GM21737 (cell line): Measurements from ENCODE around the gene TMTC3.

Source experiments
- ATAC-seq: cut with Tn5 transposase; IDR thresholded peaks from one replicate; pipeline ENCODE4 v1.9.1; 2021; ENCODE audit warnings: mild to moderate bottlenecking, moderate library complexity; ENCODE audit not compliant: unreplicated experiment

TMTC3 gene

GRCh38 chr12:88223519-88223918 is 81.4 kb downstream of the TMTC3 start:
- no peak for ATAC-seq

- ATAC-seq = no peak
Observed at GRCh38 chr12:88225776-88226175, 83.7 kb downstream of the TMTC3 start.

- no peak for ATAC-seq
Observed at GRCh38 chr12:88227263-88227662, 85.2 kb downstream of the TMTC3 start.

- ATAC-seq = no peak
Observed at GRCh38 chr12:88227871-88228270, 85.8 kb downstream of the TMTC3 start.

- no peak for ATAC-seq
Observed at GRCh38 chr12:88228720-88229119, 86.6 kb downstream of the TMTC3 start.

GRCh38 chr12:88230271-88230670 is 88.2 kb downstream of the TMTC3 start:
- ATAC-seq = no peak

GRCh38 chr12:88235183-88235833 is 93.2 kb downstream of the TMTC3 start:
- ATAC-seq = no peak

- no peak for ATAC-seq
Observed at GRCh38 chr12:88237954-88238353, 95.8 kb downstream of the TMTC3 start.

- ATAC-seq = no peak
Observed at GRCh38 chr12:88238406-88238805, 96.3 kb downstream of the TMTC3 start.

GRCh38 chr12:88241862-88242570 is 99.9 kb downstream of the TMTC3 start:
- no peak for ATAC-seq

GRCh38 chr12:88242571-88242925 is 100.4 kb downstream of the TMTC3 start:
- no peak for ATAC-seq

- ATAC-seq = no peak
Observed at GRCh38 chr12:88242939-88243338, 100.8 kb downstream of the TMTC3 start.

GRCh38 chr12:88243982-88244381 is 101.9 kb downstream of the TMTC3 start:
- ATAC-seq = no peak

GRCh38 chr12:88245905-88246304 is 103.8 kb downstream of the TMTC3 start:
- no peak for ATAC-seq

- no peak for ATAC-seq
Observed at GRCh38 chr12:88247241-88247643, 105.1 kb downstream of the TMTC3 start.

GRCh38 chr12:88248606-88249005 is 106.5 kb downstream of the TMTC3 start:
- no peak for ATAC-seq
